Fibroblast of peridontal ligament (primary cell): ENCODE measurements around the gene OR10A6.

ENCODE experiments used
- DNase-seq: peaks from one replicate; pipeline ENCODE4 v3.0.0-alpha.2; 2010; ENCODE audit errors: extremely low read depth

Gene OR10A6

GRCh38 chr11:7931168-7931567 lies at the start of gene OR10A6:
Gene OR10A6 (minus strand): TSS chr11:7931268. CDS start chr11:7928662, 2,606 bp downstream.
- DNase-seq, result no peak

- DNase-seq, result peak; percentile 95
Observed at GRCh38 chr11:7977232-7977917, 46.3 kb upstream of the OR10A6 start.

- DNase-seq, result no peak
Observed at GRCh38 chr11:7974668-7975067, 43.6 kb upstream of the OR10A6 start.

GRCh38 chr11:7973011-7973410 lies 41.9 kb upstream of the OR10A6 start:
- no peak for DNase-seq

GRCh38 chr11:7971846-7972245 lies 40.8 kb upstream of the OR10A6 start:
- peak; percentile 35 for DNase-seq

- DNase-seq, result peak; percentile 25
Observed at GRCh38 chr11:7969756-7970646, 38.9 kb upstream of the OR10A6 start.

- DNase-seq, result peak; percentile 58
Observed at GRCh38 chr11:7968686-7969085, 37.6 kb upstream of the OR10A6 start.

- peak; percentile 67 for DNase-seq
Observed at GRCh38 chr11:7967826-7968225, 36.8 kb upstream of the OR10A6 start.

- no peak for DNase-seq
Observed at GRCh38 chr11:7967097-7967496, 36.0 kb upstream of the OR10A6 start.

GRCh38 chr11:7965386-7965785 lies 34.3 kb upstream of the OR10A6 start, which contains the start of gene NLRP10:
Gene NLRP10 (minus strand): TSS chr11:7965447. CDS start chr11:7963495, 1,952 bp downstream.
- DNase-seq, result peak; percentile 88

GRCh38 chr11:7964873-7965272 lies 33.8 kb upstream of the OR10A6 start:
- DNase-seq, result peak; percentile 91

GRCh38 chr11:7964261-7964660 lies 33.2 kb upstream of the OR10A6 start:
- DNase-seq, result no peak

GRCh38 chr11:7955191-7955590 lies 24.1 kb upstream of the OR10A6 start:
- no peak for DNase-seq

- no peak for DNase-seq
Observed at GRCh38 chr11:7949934-7950333, 18.9 kb upstream of the OR10A6 start.

- DNase-seq, result no peak
Observed at GRCh38 chr11:7944123-7944522, 13.1 kb upstream of the OR10A6 start.

- no peak for DNase-seq
Observed at GRCh38 chr11:7941608-7942007, 10.5 kb upstream of the OR10A6 start, which contains the start of gene OR10A3. Gene OR10A3 (minus strand): TSS chr11:7941708. CDS start chr11:7939520, 2,188 bp downstream.

GRCh38 chr11:7941146-7941545 lies 10.1 kb upstream of the OR10A6 start:
- no peak for DNase-seq

GRCh38 chr11:7936615-7937014 lies 5.5 kb upstream of the OR10A6 start:
- no peak for DNase-seq

GRCh38 chr11:7927635-7928034 lies 3.4 kb downstream of the OR10A6 start:
- DNase-seq, result no peak

GRCh38 chr11:7924536-7924935 lies 6.5 kb downstream of the OR10A6 start:
- DNase-seq, result no peak

- no peak for DNase-seq
Observed at GRCh38 chr11:7918141-7918540, 12.9 kb downstream of the OR10A6 start.

GRCh38 chr11:7911011-7911410 lies 20.1 kb downstream of the OR10A6 start:
- DNase-seq, result peak; percentile 44

- no peak for DNase-seq
Observed at GRCh38 chr11:7910286-7910788, 20.7 kb downstream of the OR10A6 start.
